Liver (tissue), 9 donors: Measurements from ENCODE around the gene TMEM114. TPM values are rescaled to one million over a fixed set of nuclear protein-coding genes. Genes with fewer than 3 reads are reported as not detected.
A peak's percentile ranks its signal among the peaks of the same experiment; 100 is the strongest.

Experiments used
- DNase-seq: peaks from one replicate; pipeline ENCODE4 v3.0.0-alpha.2; 2017; ENCODE audit warnings: low spot score
- H3K27ac ChIP-seq, 2 donors: one replicate each; pipeline ENCODE4 v1.7.0; 2013; ENCODE audit warnings: inconsistent platforms in 2 of 2, low read length in 2 of 2, control low read depth in 1 of 2, low read depth in 1 of 2, mild to moderate bottlenecking in 1 of 2
- H3K27me3 ChIP-seq, 4 donors: one replicate each; pipeline versions ENCODE4 v1.6.1 to v1.7.0; 2013; ENCODE audit warnings: low read length in 3 of 4, inconsistent platforms in 1 of 4, mild to moderate bottlenecking in 1 of 4, moderate library complexity in 1 of 4; ENCODE audit not compliant: control insufficient read depth in 4 of 4, insufficient read depth in 4 of 4
- H3K36me3 ChIP-seq, 4 donors: one replicate each; pipeline versions ENCODE4 v1.6.1 to v1.7.0; 2013; ENCODE audit warnings: low read length in 3 of 4, mild to moderate bottlenecking in 3 of 4, low read depth in 1 of 4, moderate library complexity in 1 of 4; ENCODE audit not compliant: control insufficient read depth in 4 of 4, insufficient read depth in 3 of 4
- H3K4me1 ChIP-seq, 4 donors: one replicate each; pipeline versions ENCODE4 v1.6.1 to v1.7.0; 2013; ENCODE audit warnings: low read length in 3 of 4, mild to moderate bottlenecking in 3 of 4, moderate library complexity in 1 of 4; ENCODE audit not compliant: control insufficient read depth in 4 of 4, insufficient read depth in 4 of 4
- H3K4me3 ChIP-seq, 3 donors: one replicate each; pipeline versions ENCODE4 v1.6.1 to v1.7.0; 2013; ENCODE audit warnings: low read length in 3 of 3, control low read depth in 1 of 3, low read depth in 1 of 3, mild to moderate bottlenecking in 1 of 3
- H3K9ac ChIP-seq, 2 donors: one replicate each; pipeline ENCODE4 v1.7.0; 2013; ENCODE audit warnings: low read length in 2 of 2, mild to moderate bottlenecking in 2 of 2, moderate library complexity in 2 of 2, control low read depth in 1 of 2, low read depth in 1 of 2
- H3K9me3 ChIP-seq, 4 donors: one replicate each; pipeline versions ENCODE4 v1.6.1 to v1.7.0; 2013; ENCODE audit warnings: low read length in 3 of 4; ENCODE audit not compliant: control insufficient read depth in 4 of 4
- EGR1 ChIP-seq, 2 donors: IDR thresholded peaks; 2 replicates each; pipeline ENCODE4 v1.6.1; 2016 to 2018; ENCODE audit warnings: antibody characterized with exemption in 2 of 2, low read depth in 2 of 2
- FOXA1 ChIP-seq: IDR thresholded peaks from 2 replicates; pipeline ENCODE4 v1.6.1; 2016; ENCODE audit warnings: antibody characterized with exemption
- GABPA ChIP-seq, 2 donors: IDR thresholded peaks in 1 of 2; conservative IDR thresholded peaks in 1 of 2; 2 replicates each; pipeline ENCODE4 v1.6.1; 2016; ENCODE audit warnings: antibody characterized with exemption in 2 of 2, mild to moderate bottlenecking in 1 of 2, moderate library complexity in 1 of 2
- HNF4A ChIP-seq, 2 donors: conservative IDR thresholded peaks; 2 replicates each; pipeline ENCODE4 v1.6.1; 2016; ENCODE audit warnings: antibody characterized with exemption in 2 of 2, mild to moderate bottlenecking in 2 of 2
- HNF4G ChIP-seq: IDR thresholded peaks from 2 replicates; pipeline ENCODE4 v1.6.1; 2016; ENCODE audit warnings: antibody characterized with exemption
- JUND ChIP-seq, 2 donors: IDR thresholded peaks; 2 replicates each; pipeline ENCODE4 v1.6.1; 2016; ENCODE audit warnings: antibody characterized with exemption in 2 of 2
- NR2F2 ChIP-seq: IDR thresholded peaks from 2 replicates; pipeline ENCODE4 v1.6.1; 2016; ENCODE audit warnings: antibody characterized with exemption
- RAD21 ChIP-seq, 2 donors: IDR thresholded peaks; 2 replicates each; pipeline ENCODE4 v1.6.1; 2016; ENCODE audit warnings: antibody characterized with exemption in 2 of 2, mild to moderate bottlenecking in 2 of 2
- RXRA ChIP-seq, 2 donors: IDR thresholded peaks; 2 replicates each; pipeline ENCODE4 v1.6.1; 2017 to 2018; ENCODE audit warnings: antibody characterized with exemption in 2 of 2, mild to moderate bottlenecking in 1 of 2
- SP1 ChIP-seq: IDR thresholded peaks from 2 replicates; pipeline ENCODE4 v1.6.1; 2018; ENCODE audit warnings: antibody characterized with exemption, mild to moderate bottlenecking
- YY1 ChIP-seq: IDR thresholded peaks from 2 replicates; pipeline ENCODE4 v1.6.1; 2016; ENCODE audit warnings: antibody characterized with exemption, mild to moderate bottlenecking
- WGBS: extraction: QIAGEN DNeasy Blood & Tissue Kit; methylation state at CpG from one replicate; pipeline ENCODE4 v1.1.7; 2013; 5-methylcytosine and 5-hydroxymethylcytosine counted together
- polyA plus RNA-seq, 2 donors: library from polyadenylated mRNA; stranded (reverse) in 1 of 2; unstranded in 1 of 2; fragments of 200-250 nt in 1 of 2; fragments of >200 nt in 1 of 2; fragmentation: Nextera tagmentation in 1 of 2; extraction: Ambion mirVana in 1 of 2; gene quantifications; one replicate each; pipeline versions ENCODE4 v1.2.1 to v1.2.3, GENCODE V29; 2013 to 2015
- total RNA-seq, 2 donors: library from RNA; depleted of rRNA; stranded (reverse); fragments of >200 nt; gene quantifications; one replicate each; pipeline ENCODE4 v1.2.3, GENCODE V29; 2014
- TF ChIP-seq, protein P1 (sequence below): IDR thresholded peaks from 2 replicates; pipeline ENCODE4 v1.6.1; 2016; ENCODE audit warnings: antibody characterized with exemption, mild to moderate bottlenecking
- TF ChIP-seq, protein P2 (sequence below): IDR thresholded peaks from 2 replicates; pipeline ENCODE4 v1.6.1; 2016; ENCODE audit warnings: antibody characterized with exemption
- TF ChIP-seq, protein P3 (sequence below): IDR thresholded peaks from 2 replicates; pipeline ENCODE4 v1.6.1; 2016; ENCODE audit warnings: antibody characterized with exemption
- TF ChIP-seq, protein P4 (sequence below): IDR thresholded peaks from 2 replicates; pipeline ENCODE4 v1.6.1; 2016; ENCODE audit warnings: antibody characterized with exemption
- donor health status: healthy.
- donor health status: healthy.
- donor health status: healthy.
- donor health status: healthy.
- donor health status: healthy.

Gene TMEM114
- total and polyA plus RNA-seq, 4 donors = not detected

DNA sequence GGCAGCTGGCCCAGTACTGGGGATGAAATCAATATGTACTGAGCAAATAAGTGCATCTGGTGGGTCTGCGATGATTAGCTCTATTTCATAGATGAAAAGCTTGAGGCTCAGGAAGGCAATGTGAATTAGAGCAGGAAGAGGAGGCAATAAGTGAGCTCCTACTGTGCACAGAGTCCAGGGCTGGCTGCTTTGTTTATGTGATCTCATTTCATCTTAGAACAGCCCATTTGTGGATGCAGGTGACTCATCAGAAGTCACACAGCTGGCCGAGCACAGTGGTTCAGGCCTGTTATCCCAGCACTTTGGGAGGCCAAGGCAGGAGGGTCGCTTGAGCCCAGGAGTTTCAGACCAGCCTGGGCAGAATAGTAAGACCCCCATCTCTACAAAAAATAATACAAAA lies 7.1 kb downstream of the TMEM114 start:
- H3K9me3 ChIP-seq = no peaks in the 10 kb centered on the region
- no peaks in the 10 kb centered on the region for H3K36me3 ChIP-seq
- H3K4me1 ChIP-seq = no peaks in the 10 kb centered on the region
- H3K9ac ChIP-seq = no peak overlapping the region
- H3K27me3 ChIP-seq = peaks cover 0 to under 1% (median 0%) of the 10 kb centered on the region in 4 donors
- WGBS = 81% methylated on average over 3 of the region's 3 CpGs
- TF ChIP-seq JUND (IDR thresholded peaks at IDR 0.05) = no peak
- TF ChIP-seq, protein P1, sequence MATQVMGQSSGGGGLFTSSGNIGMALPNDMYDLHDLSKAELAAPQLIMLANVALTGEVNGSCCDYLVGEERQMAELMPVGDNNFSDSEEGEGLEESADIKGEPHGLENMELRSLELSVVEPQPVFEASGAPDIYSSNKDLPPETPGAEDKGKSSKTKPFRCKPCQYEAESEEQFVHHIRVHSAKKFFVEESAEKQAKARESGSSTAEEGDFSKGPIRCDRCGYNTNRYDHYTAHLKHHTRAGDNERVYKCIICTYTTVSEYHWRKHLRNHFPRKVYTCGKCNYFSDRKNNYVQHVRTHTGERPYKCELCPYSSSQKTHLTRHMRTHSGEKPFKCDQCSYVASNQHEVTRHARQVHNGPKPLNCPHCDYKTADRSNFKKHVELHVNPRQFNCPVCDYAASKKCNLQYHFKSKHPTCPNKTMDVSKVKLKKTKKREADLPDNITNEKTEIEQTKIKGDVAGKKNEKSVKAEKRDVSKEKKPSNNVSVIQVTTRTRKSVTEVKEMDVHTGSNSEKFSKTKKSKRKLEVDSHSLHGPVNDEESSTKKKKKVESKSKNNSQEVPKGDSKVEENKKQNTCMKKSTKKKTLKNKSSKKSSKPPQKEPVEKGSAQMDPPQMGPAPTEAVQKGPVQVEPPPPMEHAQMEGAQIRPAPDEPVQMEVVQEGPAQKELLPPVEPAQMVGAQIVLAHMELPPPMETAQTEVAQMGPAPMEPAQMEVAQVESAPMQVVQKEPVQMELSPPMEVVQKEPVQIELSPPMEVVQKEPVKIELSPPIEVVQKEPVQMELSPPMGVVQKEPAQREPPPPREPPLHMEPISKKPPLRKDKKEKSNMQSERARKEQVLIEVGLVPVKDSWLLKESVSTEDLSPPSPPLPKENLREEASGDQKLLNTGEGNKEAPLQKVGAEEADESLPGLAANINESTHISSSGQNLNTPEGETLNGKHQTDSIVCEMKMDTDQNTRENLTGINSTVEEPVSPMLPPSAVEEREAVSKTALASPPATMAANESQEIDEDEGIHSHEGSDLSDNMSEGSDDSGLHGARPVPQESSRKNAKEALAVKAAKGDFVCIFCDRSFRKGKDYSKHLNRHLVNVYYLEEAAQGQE = no peak
- no peak for TF ChIP-seq RAD21 (IDR thresholded peaks at IDR 0.05)
- TF ChIP-seq GABPA (IDR thresholded peaks at IDR 0.05 in 1 of 2, conservative IDR thresholded peaks at IDR 0.05 in 1 of 2) = no peak
- TF ChIP-seq NR2F2 = no peak
- TF ChIP-seq RXRA (IDR thresholded peaks at IDR 0.05) = no peak
- no peak for TF ChIP-seq SP1
- no peak for TF ChIP-seq HNF4A (conservative IDR thresholded peaks at IDR 0.05)
- no peak for TF ChIP-seq FOXA1
- H3K27ac ChIP-seq = no peak overlapping the region
- DNase-seq = no peak
- no peak overlapping the region for H3K4me3 ChIP-seq

DNA sequence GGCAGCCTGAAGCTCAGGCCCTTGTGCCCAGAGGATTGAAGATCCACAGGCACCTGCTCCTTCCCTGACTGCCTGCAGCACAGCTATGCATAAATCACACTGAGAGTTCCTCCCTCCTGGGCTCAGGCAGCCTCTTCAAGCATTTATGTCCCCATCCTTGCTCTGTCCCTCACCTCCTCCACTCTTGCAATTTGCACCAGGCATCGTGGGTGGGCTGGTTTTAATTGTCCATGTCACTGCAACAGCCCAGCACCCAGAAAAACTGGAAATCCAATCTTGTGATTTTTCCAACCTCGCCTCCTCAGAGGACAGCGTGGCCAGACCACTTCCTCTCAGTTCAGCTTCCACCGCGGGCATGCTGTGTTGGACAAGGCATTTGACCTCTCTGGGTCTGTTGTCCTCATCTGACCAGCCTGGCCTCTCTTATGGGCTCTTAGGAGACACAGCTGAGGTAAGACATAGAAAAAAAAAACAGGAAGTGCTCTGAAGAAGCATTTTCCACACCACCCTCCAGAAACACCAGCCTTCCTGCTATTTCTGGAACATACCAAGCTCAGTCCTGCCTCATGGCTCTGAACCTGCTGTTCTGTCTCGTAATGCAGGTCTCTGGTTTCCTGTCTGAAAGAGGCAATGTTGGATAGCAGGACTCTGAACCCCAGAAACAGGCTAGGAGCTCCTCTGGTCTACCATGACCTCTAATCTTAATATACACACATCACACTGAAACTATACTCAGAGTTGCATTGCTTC lies 8.3 kb downstream of the TMEM114 start:
- no peak for DNase-seq
- Histone ChIP-seq H3K4me3 (no peak overlapping the region), H3K9ac (no peak overlapping the region), H3K4me1 (no peaks in the 10 kb centered on the region), H3K27me3 (no peaks in the 10 kb centered on the region), H3K27ac (no peak overlapping the region), H3K9me3 (no peaks in the 10 kb centered on the region), H3K36me3 (no peaks in the 10 kb centered on the region)
- WGBS = 59% methylated on average over 6 of the region's 6 CpGs
- peak in 1 of 2 donors; percentile 50 for TF ChIP-seq RXRA (IDR thresholded peaks at IDR 0.05)
- TF ChIP-seq, protein P2, sequence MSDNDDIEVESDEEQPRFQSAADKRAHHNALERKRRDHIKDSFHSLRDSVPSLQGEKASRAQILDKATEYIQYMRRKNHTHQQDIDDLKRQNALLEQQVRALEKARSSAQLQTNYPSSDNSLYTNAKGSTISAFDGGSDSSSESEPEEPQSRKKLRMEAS = no peak
- peak; percentile 10 for TF ChIP-seq SP1

DNA sequence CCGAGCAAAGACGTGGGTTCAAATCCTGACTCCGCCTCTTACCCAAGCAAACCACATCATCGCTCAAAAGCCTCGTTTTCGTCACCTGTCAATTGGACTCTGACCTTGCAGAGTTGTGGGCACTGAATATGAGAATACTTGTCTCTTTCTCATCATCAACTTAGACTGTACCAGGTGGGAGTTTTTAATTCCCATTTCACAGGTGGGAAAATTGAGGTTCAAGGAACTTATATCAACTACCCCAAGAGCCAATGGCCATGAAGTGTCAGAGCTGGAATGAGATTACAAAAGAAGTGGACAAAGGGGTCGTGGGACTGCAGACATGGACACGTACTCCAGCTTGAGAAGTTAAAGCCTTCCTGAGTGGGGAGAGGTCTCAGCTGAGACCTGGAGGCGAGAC lies 10.8 kb downstream of the TMEM114 start:
- no peak overlapping the region for H3K4me3 ChIP-seq
- H3K9me3 ChIP-seq = no peaks in the 10 kb centered on the region
- H3K4me1 ChIP-seq = no peaks in the 10 kb centered on the region
- H3K36me3 ChIP-seq = no peaks in the 10 kb centered on the region
- 81% methylated on average over 9 of the region's 9 CpGs for WGBS
- no peak overlapping the region for H3K9ac ChIP-seq
- no peak for DNase-seq
- no peaks in the 10 kb centered on the region for H3K27me3 ChIP-seq
- no peak overlapping the region for H3K27ac ChIP-seq
- TF ChIP-seq HNF4G (no peak), JUND (IDR thresholded peaks at IDR 0.05) (no peak), SP1 (no peak), HNF4A (conservative IDR thresholded peaks at IDR 0.05) (no peak), FOXA1 (no peak), YY1 (no peak), EGR1 (IDR thresholded peaks at IDR 0.05; ENCODE audit: low read depth in 2 of 2) (no peak), RAD21 (IDR thresholded peaks at IDR 0.05) (no peak)
- TF ChIP-seq, protein P3, sequence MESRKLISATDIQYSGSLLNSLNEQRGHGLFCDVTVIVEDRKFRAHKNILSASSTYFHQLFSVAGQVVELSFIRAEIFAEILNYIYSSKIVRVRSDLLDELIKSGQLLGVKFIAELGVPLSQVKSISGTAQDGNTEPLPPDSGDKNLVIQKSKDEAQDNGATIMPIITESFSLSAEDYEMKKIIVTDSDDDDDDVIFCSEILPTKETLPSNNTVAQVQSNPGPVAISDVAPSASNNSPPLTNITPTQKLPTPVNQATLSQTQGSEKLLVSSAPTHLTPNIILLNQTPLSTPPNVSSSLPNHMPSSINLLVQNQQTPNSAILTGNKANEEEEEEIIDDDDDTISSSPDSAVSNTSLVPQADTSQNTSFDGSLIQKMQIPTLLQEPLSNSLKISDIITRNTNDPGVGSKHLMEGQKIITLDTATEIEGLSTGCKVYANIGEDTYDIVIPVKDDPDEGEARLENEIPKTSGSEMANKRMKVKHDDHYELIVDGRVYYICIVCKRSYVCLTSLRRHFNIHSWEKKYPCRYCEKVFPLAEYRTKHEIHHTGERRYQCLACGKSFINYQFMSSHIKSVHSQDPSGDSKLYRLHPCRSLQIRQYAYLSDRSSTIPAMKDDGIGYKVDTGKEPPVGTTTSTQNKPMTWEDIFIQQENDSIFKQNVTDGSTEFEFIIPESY = no peak
- TF ChIP-seq, protein P4, sequence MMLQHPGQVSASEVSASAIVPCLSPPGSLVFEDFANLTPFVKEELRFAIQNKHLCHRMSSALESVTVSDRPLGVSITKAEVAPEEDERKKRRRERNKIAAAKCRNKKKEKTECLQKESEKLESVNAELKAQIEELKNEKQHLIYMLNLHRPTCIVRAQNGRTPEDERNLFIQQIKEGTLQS = no peak
- TF ChIP-seq, protein P1 = no peak
